Upper lobe of right lung (tissue), 1 donor: ENCODE measurements around the gene PIGK. TPM values are rescaled to one million over a fixed set of nuclear protein-coding genes. Genes with fewer than 3 reads are reported as not detected.

Source experiments
- ATAC-seq: fragments of 200-7000 bp; cut with Tn5 transposase; one replicate; pipeline ENCODE4 v1.9.1; 2020; ENCODE audit warnings: mild to moderate bottlenecking, moderate library complexity
- DNase-seq: peaks from one replicate; pipeline ENCODE4 v3.0.0-alpha.2; 2020
- H3K27ac ChIP-seq: fragments of 200-600 bp; one replicate; pipeline ENCODE4 v1.8.0; 2022
- H3K27me3 ChIP-seq: fragments of 200-600 bp; one replicate; pipeline ENCODE4 v1.8.0; 2022; ENCODE audit warnings: mild to moderate bottlenecking
- H3K36me3 ChIP-seq: fragments of 200-600 bp; one replicate; pipeline ENCODE4 v1.8.0; 2022
- H3K4me1 ChIP-seq: fragments of 200-600 bp; one replicate; pipeline ENCODE4 v1.8.0; 2022
- H3K4me3 ChIP-seq: fragments of 200-600 bp; one replicate; pipeline ENCODE4 v1.8.0; 2022; ENCODE audit warnings: mild to moderate bottlenecking
- H3K9me3 ChIP-seq: fragments of 200-600 bp; one replicate; pipeline ENCODE4 v1.8.0; 2022
- CTCF ChIP-seq: fragments of 200-600 bp; IDR thresholded peaks from one replicate; pipeline ENCODE4 v1.8.0; 2022; ENCODE audit warnings: antibody characterized with exemption
- intact Hi-C: fragments of 100-400 bp; cut with DNase I; formaldehyde crosslinking; loops from one replicate; pipeline ENCODE4 v1.11.0; 2022
- total RNA-seq: library from RNA; stranded (reverse); fragmentation: NEBNext Ultra II Directional; extraction: Animal tissue kit (Norgen Biotek cat#: 25700); gene quantifications from one replicate; pipeline ENCODE4 v1.2.1, GENCODE V29; 2021
- donor health status: DM: no; HTN: yes; CAD: no; lungs with severe emphysema.

Gene PIGK
- total RNA-seq, 1 donor from 2014 or later: 29.9 TPM

GRCh38 chr1:77084457-77084856, 134.8 kb downstream of the PIGK start:
- no peak for DNase-seq
- Histone ChIP-seq H3K36me3 (no peaks in the 10 kb centered on the region), H3K4me1 (no peaks in the 10 kb centered on the region), H3K27me3 (no peaks in the 10 kb centered on the region), H3K4me3 (no peak overlapping the region), H3K27ac (no peak overlapping the region), H3K9me3 (no peaks in the 10 kb centered on the region)
- intact Hi-C loops: no loop called here
- no peak for ATAC-seq
- no peak for TF ChIP-seq CTCF

- H3K27me3 ChIP-seq: no peaks in the 10 kb centered on the region
- no peaks in the 10 kb centered on the region for H3K9me3 ChIP-seq
- intact Hi-C loops: no loop called here
- no peak for TF ChIP-seq CTCF
- no peaks in the 10 kb centered on the region for H3K4me1 ChIP-seq
- H3K4me3 ChIP-seq: no peak overlapping the region
- no peaks in the 10 kb centered on the region for H3K36me3 ChIP-seq
- no peak for DNase-seq
- peak; percentile 58 for ATAC-seq
- no peak overlapping the region for H3K27ac ChIP-seq
These were observed 137.4 kb downstream of the PIGK start for GRCh38 chr1:77081834-77082233.

- Histone ChIP-seq H3K27ac (no peak overlapping the region), H3K36me3 (no peaks in the 10 kb centered on the region), H3K9me3 (no peaks in the 10 kb centered on the region), H3K27me3 (no peaks in the 10 kb centered on the region), H3K4me3 (no peak overlapping the region), H3K4me1 (no peaks in the 10 kb centered on the region)
- no peak for ATAC-seq
- DNase-seq: no peak
- intact Hi-C loops: no loop called here
- no peak for TF ChIP-seq CTCF
These were observed 142.5 kb downstream of the PIGK start for GRCh38 chr1:77076759-77077158.

GRCh38 chr1:77068013-77068412, 151.2 kb downstream of the PIGK start:
- Histone ChIP-seq H3K9me3 (no peaks in the 10 kb centered on the region), H3K36me3 (no peaks in the 10 kb centered on the region), H3K27ac (no peak overlapping the region), H3K27me3 (no peaks in the 10 kb centered on the region), H3K4me3 (no peak overlapping the region), H3K4me1 (no peaks in the 10 kb centered on the region)
- TF ChIP-seq CTCF: no peak
- ATAC-seq (no peak), DNase-seq (no peak)
- intact Hi-C loops: no loop called here

GRCh38 chr1:77065693-77066342, 153.4 kb downstream of the PIGK start:
- no peak for ATAC-seq
- no peak for TF ChIP-seq CTCF
- no peak overlapping the region for H3K4me3 ChIP-seq
- no peaks in the 10 kb centered on the region for H3K9me3 ChIP-seq
- intact Hi-C loops: no loop called here
- no peak for DNase-seq
- H3K27me3 ChIP-seq: no peaks in the 10 kb centered on the region
- no peak overlapping the region for H3K27ac ChIP-seq
- H3K36me3 ChIP-seq: no peaks in the 10 kb centered on the region
- no peaks in the 10 kb centered on the region for H3K4me1 ChIP-seq

- Histone ChIP-seq H3K27ac (no peak overlapping the region), H3K4me1 (no peaks in the 10 kb centered on the region), H3K27me3 (no peaks in the 10 kb centered on the region), H3K4me3 (no peak overlapping the region), H3K36me3 (no peaks in the 10 kb centered on the region), H3K9me3 (no peaks in the 10 kb centered on the region)
- intact Hi-C loops: no loop called here
- TF ChIP-seq CTCF: no peak
- ATAC-seq (no peak), DNase-seq (no peak)
These were observed 155.0 kb downstream of the PIGK start for GRCh38 chr1:77064246-77064645.
